Upper lobe of left lung (tissue), 4 donors: ENCODE data around the gene PHACTR1.

ENCODE experiments used
- CTCF ChIP-seq, 6 experiments: fragments of 450-650 bp in 4 of 6; fragments of 200-600 bp in 2 of 6; sonication (generic) in 2 of 6; IDR thresholded peaks; one replicate each; pipeline ENCODE4 v1.5.1; 2016 to 2019; ENCODE audit warnings: antibody characterized with exemption in 6 of 6
- EP300 ChIP-seq, 4 donors: sonication (generic); formaldehyde crosslinking; IDR thresholded peaks; one replicate each; pipeline ENCODE4 v1.5.1; 2017; ENCODE audit warnings: antibody characterized with exemption in 4 of 4, control low read depth in 2 of 4
- POLR2AphosphoS5 ChIP-seq, 2 donors: sonication (generic); formaldehyde crosslinking; IDR thresholded peaks; one replicate each; pipeline ENCODE4 v1.5.1; 2017; ENCODE audit warnings: antibody characterized with exemption in 2 of 2

DNA sequence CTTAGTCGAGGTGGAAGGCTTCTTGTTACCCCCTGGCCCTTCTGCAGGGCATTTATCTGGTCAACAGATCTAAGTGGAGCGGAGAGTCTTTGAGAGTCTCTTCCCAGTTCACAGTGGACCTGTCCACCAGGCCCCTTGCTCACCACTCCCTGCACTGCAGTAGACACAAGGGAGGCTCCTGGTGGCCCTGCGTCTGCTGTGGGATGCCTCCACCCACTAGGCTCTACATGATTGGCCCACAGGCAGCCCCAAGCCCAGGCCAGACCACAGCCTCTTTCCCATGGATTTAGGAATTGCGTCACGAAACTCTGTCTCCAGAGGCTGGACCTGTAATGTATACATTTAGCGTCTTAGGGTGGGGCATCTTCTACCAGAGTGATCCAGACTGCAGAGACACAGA lies 583.4 kb downstream of the PHACTR1 start:
- TF ChIP-seq CTCF (IDR thresholded peaks at IDR 0.05) (no peak), EP300 (IDR thresholded peaks at IDR 0.05) (no peak), POLR2AphosphoS5 (IDR thresholded peaks at IDR 0.05) (no peak)
